ENCODE data around the gene RBM19.
A peak's percentile ranks its signal among the peaks of the same experiment; 100 is the strongest.
"Not testable (repeated sequence)": the region's sequence is repeated elsewhere in the genome, so short reads cannot be mapped to it uniquely, and the experiment has no call there.

RBM19 gene

DNA sequence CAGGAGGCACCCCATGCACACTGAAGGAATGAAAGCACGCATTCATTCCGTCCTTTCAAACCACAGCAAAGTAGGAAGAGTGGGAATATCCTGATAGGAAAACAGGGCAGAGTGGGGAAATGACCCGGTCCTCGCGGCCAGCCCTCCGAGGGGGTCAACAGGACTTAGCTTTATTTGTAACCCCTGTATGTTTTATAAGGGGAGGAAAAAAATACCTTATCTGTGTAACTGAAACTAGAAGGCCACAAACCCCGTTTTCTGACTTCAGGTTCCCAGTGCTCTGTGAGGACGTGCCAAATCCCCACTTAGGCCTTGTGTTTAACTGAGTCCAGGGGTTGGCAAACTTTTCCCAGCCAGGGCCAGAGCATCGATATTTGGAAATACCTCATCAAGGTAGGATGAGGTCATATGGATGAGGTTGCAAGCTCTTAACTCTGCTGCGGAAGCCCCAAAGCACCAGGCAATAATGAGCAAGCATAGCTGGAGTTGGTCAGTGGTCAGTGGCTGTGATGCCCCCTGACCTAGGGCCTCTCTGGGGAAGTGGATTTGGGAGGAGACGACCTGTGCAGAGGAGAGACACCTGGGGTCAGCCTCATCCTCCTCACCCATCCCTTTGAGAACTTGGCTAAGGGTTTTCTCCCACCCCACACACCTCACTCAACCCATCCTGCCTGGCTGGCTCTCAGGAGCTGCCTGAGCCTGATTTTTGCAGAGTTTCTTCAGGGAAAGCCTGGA is 58.5 kb downstream of the RBM19 start:
- intact Hi-C loops (cut with DNase I), result no loop called here
- peak in 1 of 10 donors; percentile 17 for DNase-seq

DNA sequence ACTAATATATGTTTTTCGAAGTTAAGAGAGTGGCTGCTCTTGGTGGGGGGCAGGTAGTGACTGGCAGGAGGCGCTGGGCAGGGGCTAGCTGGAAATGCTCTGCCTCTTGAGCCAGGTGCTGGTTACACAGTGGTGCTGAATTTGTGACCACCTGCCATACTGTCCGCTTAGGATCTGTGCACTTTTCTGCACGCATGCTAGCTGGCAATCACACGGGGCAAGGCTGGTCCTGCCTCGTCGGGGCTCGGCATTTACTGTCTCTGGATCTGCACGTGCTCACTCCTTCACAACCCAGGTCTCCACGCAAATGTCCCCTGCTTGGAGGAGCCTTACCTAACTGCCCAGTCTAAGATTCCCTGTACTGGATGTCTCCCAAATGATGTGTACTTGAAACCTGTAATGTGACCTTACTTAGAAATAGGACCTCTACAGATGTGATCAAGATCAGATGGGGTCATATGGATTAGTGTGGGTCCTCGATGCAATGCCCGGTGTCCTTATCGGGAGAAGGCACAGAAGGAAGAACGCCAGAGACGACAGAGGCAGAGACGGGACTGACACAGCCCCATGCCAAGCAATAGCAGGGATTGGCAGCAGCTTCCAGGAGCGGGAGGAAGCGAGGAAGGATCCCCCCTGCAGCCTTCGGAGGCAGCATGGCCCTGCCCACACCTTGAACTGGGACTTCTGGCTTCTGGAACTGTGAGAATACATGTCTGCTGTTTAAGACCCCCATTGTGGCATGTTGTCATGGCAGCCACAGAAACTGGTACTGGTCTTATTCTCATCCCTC is 59.5 kb downstream of the RBM19 start:
- DNase-seq, result peak in 1 of 10 donors; percentile 84
- intact Hi-C loops (cut with DNase I), result no loop called here

DNA sequence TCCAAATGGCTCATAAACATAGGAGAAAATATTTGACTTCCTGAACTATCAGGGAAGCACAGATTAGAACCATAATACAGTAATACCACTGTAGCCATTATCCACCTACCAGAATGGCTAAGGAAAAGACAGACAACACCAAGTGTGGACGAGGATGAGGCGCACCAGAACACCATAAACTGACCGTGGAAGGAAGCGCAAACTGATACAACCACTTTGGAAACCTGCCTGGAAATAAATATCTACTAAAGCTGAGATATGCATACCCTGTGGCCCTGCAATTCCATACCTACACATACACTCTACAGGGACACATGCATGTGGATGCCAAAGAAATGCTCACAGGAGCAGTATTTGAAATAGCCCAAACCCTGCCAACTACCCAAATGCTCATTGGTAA is 60.3 kb downstream of the RBM19 start:
- intact Hi-C loops (cut with DNase I), result no loop called here
- no peak for DNase-seq

DNA sequence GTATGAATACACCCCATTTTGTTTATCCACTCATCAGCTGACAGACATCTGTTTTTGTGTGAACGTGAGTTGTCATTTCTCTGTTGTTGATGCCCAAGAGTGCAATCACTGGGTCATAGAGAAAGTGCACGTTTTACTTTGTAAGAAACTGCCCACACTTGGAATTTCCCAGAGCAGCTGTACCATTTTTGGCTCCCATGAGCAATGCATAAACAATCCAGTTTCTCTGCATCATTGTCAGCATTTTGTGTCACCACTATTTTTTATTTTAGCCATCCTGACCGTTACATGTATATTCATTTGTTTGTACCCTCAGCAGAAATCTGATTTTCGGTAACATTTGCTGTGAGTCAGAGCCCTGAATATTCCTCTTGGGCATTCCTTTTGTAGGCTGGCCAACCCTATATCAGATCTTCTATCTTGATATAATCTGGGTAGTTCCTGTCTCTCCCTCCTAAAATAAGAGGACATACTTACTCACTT is 62.7 kb downstream of the RBM19 start:
- intact Hi-C loops (cut with DNase I), result no loop called here
- DNase-seq, result no peak

DNA sequence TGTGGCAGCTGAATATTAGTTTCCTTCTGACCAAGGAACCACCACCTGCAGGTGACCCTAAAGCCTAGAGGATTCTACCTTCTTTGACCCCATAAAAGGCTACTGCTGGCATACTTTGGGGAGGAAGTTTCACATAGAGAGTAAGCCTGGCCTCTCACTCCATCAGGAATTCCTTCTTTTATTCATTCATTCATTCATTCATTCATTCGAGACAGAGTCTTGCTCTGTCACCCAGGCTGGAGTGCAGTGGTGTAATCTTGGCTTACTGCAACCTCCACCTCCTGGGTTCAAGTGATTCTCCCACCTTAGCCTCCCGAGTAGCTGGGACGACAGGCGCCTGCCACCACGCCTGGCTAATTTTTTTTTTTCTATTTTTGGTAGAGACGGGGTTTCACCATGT is 64.8 kb downstream of the RBM19 start:
- intact Hi-C loops (cut with DNase I), result not testable (repeated sequence)

DNA sequence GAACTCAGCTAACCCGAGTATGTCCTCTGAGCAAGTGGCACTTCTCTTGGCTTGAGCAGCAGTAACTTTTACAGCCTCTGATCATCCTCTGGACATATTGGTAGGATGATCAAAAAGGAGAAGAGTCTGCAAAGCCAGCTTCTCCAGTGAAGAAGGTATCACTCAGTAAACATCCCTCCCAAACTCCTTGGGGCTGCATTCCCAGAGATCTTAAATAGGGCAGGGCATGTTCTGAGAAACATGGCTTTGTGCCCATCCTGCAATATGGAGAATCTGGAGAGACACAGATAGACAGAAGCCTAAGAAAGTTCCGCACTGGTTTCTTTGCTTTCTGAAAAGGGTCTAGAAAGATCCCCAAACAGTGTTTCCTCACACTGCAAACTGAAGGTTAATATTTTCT is 65.4 kb downstream of the RBM19 start:
- intact Hi-C loops (cut with DNase I), result no loop called here
- DNase-seq, result no peak

More for the DNA sequence above, 64.8 kb downstream of the RBM19 start:
- peak in 1 of 10 donors; percentile 30 for DNase-seq

DNA sequence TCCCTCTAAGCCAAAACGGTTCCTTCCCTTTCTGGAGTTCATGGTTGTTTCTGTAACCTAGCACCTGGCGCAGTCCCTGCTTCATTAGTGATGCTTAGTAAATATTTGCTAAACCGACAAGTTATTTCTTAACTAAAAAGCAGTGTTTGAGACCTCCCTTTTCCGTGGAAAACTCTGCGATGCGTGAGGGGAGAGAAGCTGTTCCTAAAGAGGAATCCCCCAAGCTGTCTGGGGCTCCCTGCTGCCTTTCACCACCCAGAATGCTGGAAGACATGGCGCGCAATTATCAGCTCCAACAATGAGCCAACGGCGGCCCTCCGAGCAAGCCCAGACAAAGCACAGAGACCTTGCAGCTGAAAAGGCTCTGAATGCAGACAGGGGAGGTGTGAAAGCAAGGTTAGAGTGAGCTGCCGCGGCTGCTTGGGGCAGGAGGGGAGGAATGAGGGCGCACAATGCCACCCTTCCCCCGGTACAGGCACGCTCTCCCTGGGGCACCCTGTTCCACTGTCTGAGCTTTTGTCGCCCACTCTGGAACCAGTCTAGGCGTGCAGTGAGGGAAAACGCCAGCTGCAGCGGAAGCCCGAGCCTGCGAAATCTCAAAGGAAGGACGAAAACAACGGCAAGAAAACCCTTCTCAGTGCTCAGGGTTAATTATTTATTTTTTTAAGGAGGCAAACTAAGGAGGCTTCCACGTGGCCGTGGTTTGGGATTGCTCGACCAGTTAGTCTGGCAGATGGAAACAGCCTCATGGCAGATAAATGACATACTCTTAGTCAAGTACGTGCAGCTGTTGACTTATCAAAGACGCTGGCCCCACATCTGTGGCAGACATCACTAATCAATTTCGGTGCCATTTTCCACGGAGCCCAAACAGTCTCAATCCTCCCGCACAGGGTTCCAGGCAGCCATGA is 66.3 kb downstream of the RBM19 start:
- intact Hi-C loops (cut with DNase I), result no loop called here

DNA sequence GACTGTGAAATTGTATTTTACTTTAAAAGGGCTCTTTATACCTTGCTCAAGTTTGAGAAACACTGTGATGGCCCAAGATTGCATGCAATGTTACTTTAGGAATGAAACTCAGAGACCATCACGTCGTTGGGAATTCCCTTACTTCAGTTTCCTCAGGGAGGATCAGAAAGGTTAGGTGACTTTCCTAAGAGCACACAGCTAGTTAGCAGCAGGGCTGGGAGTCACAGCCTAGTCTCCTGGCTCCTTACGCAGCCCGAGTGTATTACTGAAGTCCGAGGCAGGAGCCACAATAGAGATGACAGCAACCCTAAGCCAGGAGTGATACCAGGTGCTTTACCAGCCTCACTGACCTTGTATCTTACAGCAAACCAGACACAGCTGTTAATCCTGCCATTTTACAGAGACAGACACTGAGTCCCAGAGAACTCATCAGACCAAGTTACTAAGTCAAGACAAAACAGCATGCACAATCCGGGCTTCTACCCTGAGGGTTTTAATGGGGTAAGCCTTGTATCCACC is 67.0 kb downstream of the RBM19 start:
- intact Hi-C loops (cut with DNase I), result no loop called here
- DNase-seq, result peak in 1 of 10 donors; percentile 1

More for the DNA sequence above, 66.3 kb downstream of the RBM19 start:
- peak in 5 of 10 donors; percentile 27 to 88 (median 34) for DNase-seq

DNA sequence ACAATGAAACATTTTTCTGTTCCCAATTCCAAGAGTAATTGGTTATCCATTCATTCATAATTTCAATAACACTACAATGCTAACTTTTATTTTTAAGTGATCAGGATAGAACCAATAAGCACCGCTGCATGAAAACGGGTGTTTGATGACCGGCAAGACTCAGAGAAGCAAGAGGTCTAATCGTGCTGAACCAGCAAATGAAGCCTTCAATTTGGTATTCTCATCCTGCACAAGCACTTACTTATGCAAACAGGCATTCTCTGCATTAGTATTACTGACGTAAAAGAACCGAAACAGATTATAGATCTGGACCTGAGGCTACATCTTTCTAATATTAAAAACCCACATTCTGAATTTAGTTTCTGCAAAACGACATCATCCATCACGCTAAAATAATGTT is 67.7 kb downstream of the RBM19 start:
- intact Hi-C loops (cut with DNase I), result no loop called here

DNA sequence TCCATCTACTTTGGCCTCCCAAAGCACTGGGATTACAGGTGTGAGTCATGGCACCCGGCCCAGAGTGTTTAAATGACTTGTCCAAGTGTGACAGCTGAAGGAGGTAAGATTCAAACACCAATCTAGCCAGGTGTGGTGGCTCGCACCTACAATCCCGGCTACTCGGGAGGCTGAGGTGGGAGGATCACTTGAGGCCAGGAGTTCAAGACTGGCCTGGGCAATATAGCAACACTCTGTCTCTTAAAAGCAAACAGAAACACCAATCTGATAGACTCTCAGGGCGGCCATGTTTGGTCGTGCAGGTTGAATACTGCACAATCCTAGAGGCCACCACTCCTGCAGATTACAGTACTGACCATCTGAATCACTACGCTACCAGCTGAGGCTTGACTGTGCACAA is 68.7 kb downstream of the RBM19 start:
- peak in 1 of 10 donors; percentile 22 for DNase-seq
- intact Hi-C loops (cut with DNase I), result no loop called here

More for the DNA sequence above, 67.7 kb downstream of the RBM19 start:
- no peak for DNase-seq

DNA sequence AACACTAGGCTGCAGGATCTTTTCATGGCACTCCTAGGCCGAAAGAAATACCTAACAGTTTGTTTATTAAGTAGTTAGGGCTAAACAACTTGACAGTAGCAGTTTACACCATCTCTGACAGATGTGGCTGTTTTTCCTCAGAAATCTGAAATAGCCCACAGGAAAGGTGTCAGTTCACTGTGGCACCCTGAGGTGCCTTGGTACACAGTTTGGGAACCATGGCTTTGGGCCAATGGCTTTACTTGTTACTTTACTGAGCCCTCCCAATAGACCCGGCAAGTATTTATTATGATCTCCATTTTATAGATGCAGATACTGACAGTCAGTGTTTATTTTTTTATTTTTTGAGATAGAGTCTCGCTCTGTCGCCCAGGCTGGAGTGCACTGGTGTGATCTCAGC is 69.3 kb downstream of the RBM19 start:
- intact Hi-C loops (cut with DNase I), result no loop called here

DNA sequence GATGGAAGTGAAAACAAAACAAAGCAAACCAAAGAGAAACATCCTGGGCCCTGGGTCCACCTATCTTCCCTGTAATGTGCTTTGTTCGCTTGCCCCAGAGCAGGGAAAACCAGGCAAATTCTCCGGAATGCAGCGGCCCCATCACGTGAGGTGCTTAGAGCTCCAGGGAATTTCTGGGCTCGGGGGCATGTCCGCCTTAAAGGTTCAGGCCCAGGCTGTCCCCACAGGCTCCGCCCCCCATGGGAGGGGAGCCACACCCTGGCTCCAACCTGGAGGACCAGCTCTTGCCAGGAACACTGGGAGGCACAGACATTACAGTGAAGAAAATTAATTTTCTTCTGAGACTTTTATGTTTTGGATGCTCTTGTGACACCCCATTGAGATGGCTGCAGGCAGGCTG is 69.9 kb downstream of the RBM19 start:
- DNase-seq, result peak in 1 of 10 donors; percentile 66
- intact Hi-C loops (cut with DNase I), result no loop called here

More for the DNA sequence above, 69.3 kb downstream of the RBM19 start:
- peak in 1 of 10 donors; percentile 11 for DNase-seq

DNA sequence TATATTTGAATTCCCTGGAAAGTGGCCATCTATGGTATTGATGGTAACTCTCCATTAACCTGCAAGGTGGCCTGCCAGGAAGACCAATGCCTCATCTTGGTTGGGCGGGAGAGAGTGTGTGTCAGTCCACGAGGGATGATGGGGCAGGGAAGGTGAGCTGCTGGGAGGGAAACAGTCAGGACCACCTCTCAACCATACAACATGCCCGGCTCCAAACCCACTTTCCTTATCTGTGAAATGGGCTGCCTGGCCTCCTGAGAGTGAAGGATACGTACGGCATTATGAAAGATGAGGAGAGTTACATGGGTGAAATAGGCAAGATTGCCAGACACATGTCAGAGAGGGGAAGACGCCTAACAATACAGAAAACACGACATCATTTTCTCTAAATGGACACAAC is 70.9 kb downstream of the RBM19 start:
- peak in 1 of 10 donors; percentile 4 for DNase-seq
- intact Hi-C loops (cut with DNase I), result no loop called here

DNA sequence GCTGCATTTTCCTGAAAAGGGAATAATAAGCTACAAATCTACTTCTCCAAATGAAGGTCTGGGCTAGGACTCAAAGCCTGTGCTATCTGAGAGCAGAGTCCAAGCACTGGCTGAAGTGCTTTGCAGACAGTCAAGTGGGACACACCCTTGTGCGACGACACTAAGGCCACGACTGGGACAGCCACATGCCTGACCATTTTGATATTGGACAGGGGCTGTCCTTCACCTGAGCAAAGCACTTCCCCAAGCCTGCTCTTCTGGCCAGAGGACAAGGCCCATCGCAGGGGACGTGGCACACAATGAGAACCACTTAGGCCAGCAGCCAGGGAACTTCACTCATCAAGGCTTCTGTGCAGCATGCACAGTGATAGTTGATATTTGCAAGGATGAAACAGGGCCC is 71.4 kb downstream of the RBM19 start:
- intact Hi-C loops (cut with DNase I), result no loop called here
- peak in 1 of 10 donors; percentile 38 for DNase-seq

DNA sequence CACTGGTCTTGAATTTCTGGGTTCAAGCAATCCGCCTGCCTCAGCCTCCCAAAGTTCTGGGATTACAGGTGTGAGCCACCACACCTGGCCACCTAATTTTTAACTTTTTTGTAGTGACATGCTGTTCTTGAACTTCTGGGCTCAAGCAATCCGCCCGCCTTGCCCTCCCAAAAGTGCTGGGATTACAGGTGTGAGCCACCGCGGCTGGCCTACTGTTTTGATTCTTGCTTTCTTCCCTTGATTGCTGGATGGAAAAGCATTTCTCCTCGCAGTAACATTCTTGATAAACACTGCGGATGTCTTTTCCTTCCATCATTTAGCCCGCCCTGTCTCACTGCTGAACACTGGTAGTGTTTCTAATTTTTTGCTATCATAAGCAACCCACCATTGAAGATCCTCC is 72.9 kb downstream of the RBM19 start:
- intact Hi-C loops (cut with DNase I), result no loop called here
- peak in 1 of 10 donors; percentile 7 for DNase-seq

DNA sequence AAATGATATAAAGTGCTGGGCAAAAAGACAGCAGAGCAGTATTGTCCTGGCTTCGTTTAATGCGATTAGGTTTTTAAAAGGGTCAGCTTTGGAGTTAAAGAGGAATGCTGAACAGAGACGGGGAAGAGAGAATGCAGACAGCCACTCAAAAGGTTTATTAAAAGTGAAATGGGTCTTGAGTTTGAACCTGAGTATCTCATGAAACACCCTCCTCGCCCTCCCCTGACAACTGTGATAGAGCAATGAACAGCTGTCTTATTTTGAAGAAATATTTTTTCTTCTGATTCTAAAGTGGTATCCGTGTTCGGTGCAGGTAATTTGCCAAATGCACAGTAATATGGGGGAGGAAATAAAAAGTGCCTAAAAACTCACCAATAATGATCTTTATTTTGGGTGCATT is 73.6 kb downstream of the RBM19 start:
- intact Hi-C loops (cut with DNase I), result no loop called here

DNA sequence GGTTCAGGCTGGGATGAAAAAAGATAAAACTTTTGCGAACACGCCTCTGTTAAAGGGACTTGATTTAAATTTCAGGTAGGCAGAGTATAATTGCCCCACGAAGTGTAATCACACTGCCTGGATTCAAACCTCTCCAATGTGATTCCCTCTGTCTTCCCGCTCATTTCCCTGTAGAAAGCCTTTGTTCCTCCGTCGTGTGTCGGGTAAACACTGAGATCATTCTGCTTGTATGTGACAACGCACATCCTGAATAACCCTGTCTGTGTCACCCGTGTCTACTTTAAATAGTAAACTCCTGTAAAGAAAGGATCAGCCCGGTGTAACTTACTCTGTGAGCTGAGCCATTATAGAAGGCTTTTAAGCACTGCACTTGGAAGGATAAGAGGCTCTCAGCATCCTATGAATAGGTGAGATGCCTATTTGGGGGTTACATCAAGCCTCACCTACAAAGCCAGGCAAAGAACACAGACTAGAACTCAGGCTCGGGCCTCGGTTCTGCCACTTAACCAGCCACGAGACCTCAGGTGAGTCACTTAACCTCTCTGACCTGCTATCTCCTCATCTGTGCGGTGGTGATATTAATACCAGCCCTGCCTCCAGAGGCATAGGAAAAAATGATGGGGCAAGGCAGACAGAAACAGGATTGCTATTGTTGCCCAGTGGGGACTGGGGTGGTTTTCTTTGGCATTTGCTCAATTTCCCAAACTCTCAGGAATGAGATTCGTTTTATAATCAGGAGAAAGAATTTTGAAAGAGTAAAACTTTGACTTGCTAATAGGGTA is 74.2 kb downstream of the RBM19 start:
- intact Hi-C loops (cut with DNase I), result no loop called here
- DNase-seq, result peak in 1 of 10 donors; percentile 43

More for the DNA sequence above, 73.6 kb downstream of the RBM19 start:
- DNase-seq, result no peak

DNA sequence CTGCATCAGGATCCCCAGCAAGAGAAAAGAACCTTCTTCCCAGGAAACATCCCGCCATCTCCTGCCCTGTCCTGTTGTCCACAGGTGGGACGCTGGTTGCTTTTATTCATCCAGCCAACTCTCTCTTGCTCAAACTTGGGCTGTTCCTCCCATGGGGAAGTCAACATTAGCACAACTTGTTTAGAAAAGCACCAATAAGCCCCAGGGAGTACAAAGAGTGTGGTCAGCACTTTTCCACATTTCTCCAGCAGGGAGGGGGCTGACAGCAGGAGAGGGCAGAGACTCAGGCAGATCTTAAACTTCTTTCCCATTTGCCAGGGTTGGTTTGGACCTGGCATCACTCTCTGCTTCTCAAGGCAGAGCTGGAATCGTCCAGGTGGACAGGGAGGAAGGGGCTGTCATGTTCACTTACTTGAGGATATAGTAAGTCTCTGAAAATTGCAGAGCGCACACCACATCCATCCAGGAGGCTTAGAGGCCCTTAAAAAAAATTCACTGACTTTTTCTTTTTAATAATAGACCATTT is 74.9 kb downstream of the RBM19 start:
- intact Hi-C loops (cut with DNase I), result no loop called here

More for the DNA sequence above, 74.9 kb downstream of the RBM19 start:
- no peak for DNase-seq
